ENCODE results near the gene EEF1AKMT2. TPM values are rescaled to one million over a fixed set of nuclear protein-coding genes. Genes with fewer than 3 reads are reported as not detected.
"Not testable (repeated sequence)": the region's sequence is repeated elsewhere in the genome, so short reads cannot be mapped to it uniquely, and the experiment has no call there.

Gene EEF1AKMT2
- total RNA-seq, 3 donors from 2014 or later (not counting 1 experiment from before 2014, with no cell fraction given): 12.5 to 20.6 (median 20.1) TPM

- no peak overlapping the region for H3K4me3 Mint-ChIP-seq
- H3K9me3 Mint-ChIP-seq: no peaks in the 10 kb centered on the region
- H3K27me3 Mint-ChIP-seq (ENCODE audit: low read depth in 2 of 2): peaks cover 7 to 8% of the 10 kb centered on the region in 2 donors
- ATAC-seq (no peak), DNase-seq (no peak)
- H3K27ac Mint-ChIP-seq: no peak overlapping the region
- H3K4me1 Mint-ChIP-seq: peaks cover 7 to 9% of the 10 kb centered on the region in 2 donors
- TF ChIP-seq, protein P1, sequence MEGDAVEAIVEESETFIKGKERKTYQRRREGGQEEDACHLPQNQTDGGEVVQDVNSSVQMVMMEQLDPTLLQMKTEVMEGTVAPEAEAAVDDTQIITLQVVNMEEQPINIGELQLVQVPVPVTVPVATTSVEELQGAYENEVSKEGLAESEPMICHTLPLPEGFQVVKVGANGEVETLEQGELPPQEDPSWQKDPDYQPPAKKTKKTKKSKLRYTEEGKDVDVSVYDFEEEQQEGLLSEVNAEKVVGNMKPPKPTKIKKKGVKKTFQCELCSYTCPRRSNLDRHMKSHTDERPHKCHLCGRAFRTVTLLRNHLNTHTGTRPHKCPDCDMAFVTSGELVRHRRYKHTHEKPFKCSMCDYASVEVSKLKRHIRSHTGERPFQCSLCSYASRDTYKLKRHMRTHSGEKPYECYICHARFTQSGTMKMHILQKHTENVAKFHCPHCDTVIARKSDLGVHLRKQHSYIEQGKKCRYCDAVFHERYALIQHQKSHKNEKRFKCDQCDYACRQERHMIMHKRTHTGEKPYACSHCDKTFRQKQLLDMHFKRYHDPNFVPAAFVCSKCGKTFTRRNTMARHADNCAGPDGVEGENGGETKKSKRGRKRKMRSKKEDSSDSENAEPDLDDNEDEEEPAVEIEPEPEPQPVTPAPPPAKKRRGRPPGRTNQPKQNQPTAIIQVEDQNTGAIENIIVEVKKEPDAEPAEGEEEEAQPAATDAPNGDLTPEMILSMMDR (IDR thresholded peaks at IDR 0.05): no peak
- Histone ChIP-seq H3K9me3 (ENCODE audit: control insufficient read depth, insufficient read depth, low read length) (no peaks in the 10 kb centered on the region), H3K36me3 (ENCODE audit: control insufficient read depth, insufficient read depth, low read length) (no peaks in the 10 kb centered on the region), H3K27me3 (ENCODE audit: control insufficient read depth, insufficient read depth, low read length) (no peaks in the 10 kb centered on the region), H3K4me3 (ENCODE audit: low read length) (no peak overlapping the region), H3K27ac (ENCODE audit: low read length) (no peak overlapping the region), H3K4me1 (ENCODE audit: control insufficient read depth, insufficient read depth, low read length) (peaks cover 11% of the 10 kb centered on the region)
- no peaks in the 10 kb centered on the region for H3K36me3 Mint-ChIP-seq
- intact Hi-C loops (cut with micrococcal nuclease): no loop called here
- WGBS (ENCODE audit: insufficient coverage): 96% methylated on average over 1 of the region's 1 CpG
Measured at GRCh38 chr10:124798364-124798763, 6.7 kb upstream of the EEF1AKMT2 start.

DNA sequence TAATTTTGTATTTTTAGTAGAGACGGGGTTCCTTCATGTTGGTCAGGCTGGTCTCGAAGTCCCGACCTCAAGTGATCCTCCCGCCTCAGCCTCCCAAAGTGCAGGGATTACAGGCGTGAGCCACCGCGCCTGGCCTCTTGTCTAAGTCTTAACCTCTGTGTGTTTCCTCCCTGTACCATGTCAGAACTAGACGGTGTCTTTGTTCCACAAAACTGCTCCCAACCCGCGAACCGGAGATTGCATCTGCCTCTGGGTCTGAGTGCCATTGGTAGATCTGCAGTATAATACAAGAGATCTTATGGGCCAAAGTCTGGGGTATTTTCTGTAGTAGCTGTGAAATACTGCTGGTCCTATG is 1.3 kb upstream of the EEF1AKMT2 start:
- no peaks in the 10 kb centered on the region for H3K27me3 ChIP-seq (ENCODE audit: control insufficient read depth, insufficient read depth, low read length)
- peak overlapping the region; percentile 98 for H3K4me3 ChIP-seq (ENCODE audit: low read length)
- H3K4me1 ChIP-seq (ENCODE audit: control insufficient read depth, insufficient read depth, low read length): peaks cover 24% of the 10 kb centered on the region
- H3K9me3 Mint-ChIP-seq: no peaks in the 10 kb centered on the region
- peak overlapping the region; percentile 91 to 98 for H3K27ac Mint-ChIP-seq
- intact Hi-C loops (cut with micrococcal nuclease): loop anchor here (1.0 to 5.0 kb wide), 2 partner anchors 49 to 176 kb away; partner anchors contain the start of gene FAM53B
- peaks cover 22 to 26% of the 10 kb centered on the region in 2 donors for H3K4me1 Mint-ChIP-seq
- no peaks in the 10 kb centered on the region for H3K9me3 ChIP-seq (ENCODE audit: control insufficient read depth, insufficient read depth, low read length)
- H3K4me3 Mint-ChIP-seq: peak overlapping the region; percentile 98
- H3K36me3 Mint-ChIP-seq: no peaks in the 10 kb centered on the region
- peaks cover 0 to under 1% of the 10 kb centered on the region in 2 donors for H3K27me3 Mint-ChIP-seq (ENCODE audit: low read depth in 2 of 2)
- H3K27ac ChIP-seq (ENCODE audit: low read length): no peak overlapping the region
- no peak for DNase-seq
- WGBS (ENCODE audit: insufficient coverage): 95% methylated on average over 11 of the region's 11 CpGs
- no peak for ATAC-seq
- TF ChIP-seq, protein P1 (IDR thresholded peaks at IDR 0.05): no peak
- peaks cover 5% of the 10 kb centered on the region for H3K36me3 ChIP-seq (ENCODE audit: control insufficient read depth, insufficient read depth, low read length)

DNA sequence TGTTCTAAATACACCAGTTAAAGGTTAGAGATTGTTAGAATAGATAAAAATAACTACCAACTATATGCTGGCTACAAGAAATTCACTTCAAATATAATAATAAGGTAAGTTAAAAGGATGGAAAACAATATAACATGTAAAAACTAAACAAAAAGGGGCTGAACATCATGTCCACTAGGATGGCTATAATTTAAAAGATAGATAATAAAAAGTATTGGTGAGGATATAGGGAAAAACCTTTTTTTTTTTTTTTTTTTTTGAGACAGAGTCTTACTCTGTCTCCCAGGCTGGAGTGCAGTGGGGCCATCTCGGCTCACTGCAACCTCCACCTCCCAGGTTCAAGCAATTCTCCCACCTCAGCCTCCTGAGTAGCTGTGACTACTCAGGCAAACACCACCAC is 8.8 kb downstream of the EEF1AKMT2 start:
- 100% methylated on average over 1 of the region's 1 CpG for WGBS (ENCODE audit: insufficient coverage)

DNA sequence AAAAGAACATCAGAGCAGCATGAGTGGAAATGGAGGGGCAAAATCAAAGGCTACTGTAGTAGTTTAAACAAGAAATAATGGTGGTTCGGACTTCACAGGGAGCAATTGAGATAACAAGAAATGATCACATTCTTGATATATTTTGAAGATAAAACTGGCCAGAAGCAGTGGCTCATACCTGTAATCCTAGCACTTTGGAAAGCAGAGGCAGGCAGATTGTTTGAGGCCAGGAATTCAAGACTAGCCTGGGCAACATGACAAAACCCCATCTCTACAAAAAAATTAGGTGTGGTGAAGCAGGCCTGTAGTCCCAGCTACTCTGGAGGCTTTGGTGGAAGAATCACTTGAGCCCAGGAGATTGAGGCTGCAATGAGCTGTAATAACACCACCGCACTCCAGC is 22.9 kb downstream of the EEF1AKMT2 start:
- H3K27me3 Mint-ChIP-seq (ENCODE audit: low read depth in 2 of 2): no peaks in the 10 kb centered on the region
- H3K36me3 ChIP-seq (ENCODE audit: control insufficient read depth, insufficient read depth, low read length): peaks cover 17% of the 10 kb centered on the region
- TF ChIP-seq, protein P1 (IDR thresholded peaks at IDR 0.05): no peak
- H3K9me3 ChIP-seq (ENCODE audit: control insufficient read depth, insufficient read depth, low read length): no peaks in the 10 kb centered on the region
- intact Hi-C loops (cut with micrococcal nuclease): no loop called here
- no peaks in the 10 kb centered on the region for H3K36me3 Mint-ChIP-seq
- H3K4me1 ChIP-seq (ENCODE audit: control insufficient read depth, insufficient read depth, low read length): no peaks in the 10 kb centered on the region
- H3K27me3 ChIP-seq (ENCODE audit: control insufficient read depth, insufficient read depth, low read length): no peaks in the 10 kb centered on the region
- H3K27ac ChIP-seq (ENCODE audit: low read length): no peak overlapping the region
- no peaks in the 10 kb centered on the region for H3K4me1 Mint-ChIP-seq
- no peak overlapping the region for H3K4me3 ChIP-seq (ENCODE audit: low read length)
- H3K4me3 Mint-ChIP-seq: no peak overlapping the region
- H3K9me3 Mint-ChIP-seq: no peaks in the 10 kb centered on the region
- 87% methylated on average over 1 of the region's 2 CpGs for WGBS (ENCODE audit: insufficient coverage)
- DNase-seq (no peak), ATAC-seq (no peak)
- H3K27ac Mint-ChIP-seq: no peak overlapping the region

More for the DNA sequence above, 8.8 kb downstream of the EEF1AKMT2 start:
- H3K4me1 Mint-ChIP-seq; H3K4me3 Mint-ChIP-seq; H3K9me3 Mint-ChIP-seq; H3K4me1 ChIP-seq (ENCODE audit: control insufficient read depth, insufficient read depth, low read length); DNase-seq; ATAC-seq; H3K4me3 ChIP-seq (ENCODE audit: low read length); H3K36me3 ChIP-seq (ENCODE audit: control insufficient read depth, insufficient read depth, low read length); H3K27me3 ChIP-seq (ENCODE audit: control insufficient read depth, insufficient read depth, low read length); H3K27ac ChIP-seq (ENCODE audit: low read length); H3K27ac Mint-ChIP-seq; H3K9me3 ChIP-seq (ENCODE audit: control insufficient read depth, insufficient read depth, low read length); H3K27me3 Mint-ChIP-seq (ENCODE audit: low read depth in 2 of 2); intact Hi-C loops (cut with micrococcal nuclease): not testable (repeated sequence)
- H3K36me3 Mint-ChIP-seq: peaks cover 17% of the 10 kb centered on the region
